ENCODE measurements around the gene PPIF. TPM values are rescaled to one million over a fixed set of nuclear protein-coding genes. Genes with fewer than 3 reads are reported as not detected.

PPIF gene
- total RNA-seq, 4 donors from 2014 or later: 40.2 to 141 (median 56.6) TPM

DNA sequence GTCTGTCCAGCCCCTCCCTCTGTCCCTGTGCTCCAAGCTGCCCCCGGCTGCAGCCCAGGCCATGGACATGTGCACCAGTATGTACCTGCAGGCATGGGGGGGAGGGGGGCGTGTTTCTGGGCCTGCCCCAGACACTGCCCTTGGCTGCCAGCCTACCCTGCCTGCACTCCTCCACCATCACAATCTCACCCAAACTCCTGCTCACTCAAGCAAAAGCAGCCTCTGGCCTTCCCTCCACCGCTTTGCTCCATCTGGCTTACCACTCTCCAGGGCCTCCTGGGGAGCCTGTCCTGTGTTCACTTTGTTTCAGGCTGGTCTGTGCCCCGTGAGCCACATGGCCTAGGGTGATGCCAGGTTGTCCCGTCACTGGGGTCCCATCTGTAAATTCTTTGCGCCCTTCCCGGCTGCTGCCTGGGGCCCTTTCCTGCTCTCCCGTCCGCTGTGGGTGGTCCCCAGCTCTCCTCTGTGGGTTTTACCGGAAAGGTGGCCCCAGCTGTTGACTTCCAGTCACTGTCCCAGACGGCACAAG, 33.3 kb upstream of the PPIF start:
- TF ChIP-seq, protein P1, sequence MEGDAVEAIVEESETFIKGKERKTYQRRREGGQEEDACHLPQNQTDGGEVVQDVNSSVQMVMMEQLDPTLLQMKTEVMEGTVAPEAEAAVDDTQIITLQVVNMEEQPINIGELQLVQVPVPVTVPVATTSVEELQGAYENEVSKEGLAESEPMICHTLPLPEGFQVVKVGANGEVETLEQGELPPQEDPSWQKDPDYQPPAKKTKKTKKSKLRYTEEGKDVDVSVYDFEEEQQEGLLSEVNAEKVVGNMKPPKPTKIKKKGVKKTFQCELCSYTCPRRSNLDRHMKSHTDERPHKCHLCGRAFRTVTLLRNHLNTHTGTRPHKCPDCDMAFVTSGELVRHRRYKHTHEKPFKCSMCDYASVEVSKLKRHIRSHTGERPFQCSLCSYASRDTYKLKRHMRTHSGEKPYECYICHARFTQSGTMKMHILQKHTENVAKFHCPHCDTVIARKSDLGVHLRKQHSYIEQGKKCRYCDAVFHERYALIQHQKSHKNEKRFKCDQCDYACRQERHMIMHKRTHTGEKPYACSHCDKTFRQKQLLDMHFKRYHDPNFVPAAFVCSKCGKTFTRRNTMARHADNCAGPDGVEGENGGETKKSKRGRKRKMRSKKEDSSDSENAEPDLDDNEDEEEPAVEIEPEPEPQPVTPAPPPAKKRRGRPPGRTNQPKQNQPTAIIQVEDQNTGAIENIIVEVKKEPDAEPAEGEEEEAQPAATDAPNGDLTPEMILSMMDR (IDR thresholded peaks at IDR 0.05): no peak
- TF ChIP-seq POLR2A (IDR thresholded peaks at IDR 0.05): no peak
- H3K27ac ChIP-seq: no peak overlapping the region
- H3K36me3 ChIP-seq: peaks cover 8 to 70% (median 27%) of the 10 kb centered on the region in 3 donors
- no peaks in the 10 kb centered on the region for H3K27me3 ChIP-seq
- peaks cover 14 to 24% (median 20%) of the 10 kb centered on the region in 3 donors for H3K4me1 ChIP-seq
- H3K4me3 ChIP-seq: no peak overlapping the region
- no peak for DNase-seq
- no peaks in the 10 kb centered on the region for H3K9me3 ChIP-seq
- WGBS, 2 donors: 80 to 86% methylated on average over 9 to 10 of the region's 11 CpGs
- intact Hi-C loops (cut with DNase I): no loop called here

DNA sequence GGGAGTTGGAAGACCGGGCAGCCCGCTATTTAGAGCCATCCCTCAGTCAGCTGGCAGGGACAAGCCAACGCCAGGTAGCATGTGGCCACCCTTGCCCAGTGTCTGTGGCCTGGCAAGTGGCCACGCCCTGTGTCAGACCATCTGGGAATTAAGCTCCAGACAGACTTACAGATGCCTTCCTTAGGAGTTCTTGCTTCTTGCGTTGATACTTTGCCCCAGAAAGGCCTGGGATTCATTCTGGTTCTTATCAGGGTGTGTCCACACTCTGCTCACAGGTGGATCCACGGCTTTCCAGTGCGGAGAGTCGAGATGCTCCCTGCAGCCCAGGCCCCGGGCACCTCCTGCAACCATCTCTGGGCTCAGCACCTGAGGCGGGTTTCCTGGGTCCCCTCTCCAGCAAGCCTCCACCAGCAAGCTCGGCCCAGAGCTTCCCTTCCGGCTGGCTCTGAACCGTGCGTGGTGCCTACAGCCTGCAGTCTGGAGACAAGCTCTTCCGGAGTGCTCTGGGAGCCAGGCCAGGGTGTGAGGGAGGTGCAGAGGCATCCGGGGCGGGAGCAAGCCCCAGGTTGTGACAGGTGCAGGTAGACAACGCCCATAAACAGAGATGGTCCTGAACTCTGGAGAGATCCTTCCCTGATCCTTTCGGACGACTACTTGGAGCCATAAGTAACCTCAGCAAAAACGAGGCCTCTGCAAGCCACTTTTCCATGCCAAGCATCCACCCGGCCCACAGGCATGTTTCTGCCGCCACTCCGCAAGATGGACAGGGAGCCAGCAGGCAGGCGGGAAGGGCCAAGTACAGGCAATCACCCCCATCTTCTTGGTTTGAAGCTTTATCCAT, 32.3 kb upstream of the PPIF start:
- H3K27ac ChIP-seq: no peak overlapping the region

DNA sequence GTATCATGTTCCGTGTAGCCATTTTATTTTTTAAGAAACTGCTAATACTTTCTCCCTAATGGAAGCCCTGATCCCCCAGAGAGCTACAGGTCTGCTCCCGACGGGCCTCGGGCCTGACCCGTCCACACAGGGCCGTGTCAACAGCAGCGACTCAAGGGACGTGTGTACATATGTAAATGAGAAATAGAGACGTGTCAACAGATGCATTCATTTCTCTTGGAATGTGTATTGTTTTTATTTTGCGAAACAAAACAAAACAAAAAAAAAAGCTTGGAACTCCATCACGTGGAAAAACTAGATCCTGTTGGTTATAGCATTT, 31.7 kb upstream of the PPIF start:
- no peak overlapping the region for H3K4me3 ChIP-seq
- no peaks in the 10 kb centered on the region for H3K9me3 ChIP-seq
- 73 to 80% methylated on average over 8 to 11 of the region's 11 CpGs for WGBS, 2 donors
- peaks cover 14 to 25% (median 20%) of the 10 kb centered on the region in 3 donors for H3K4me1 ChIP-seq
- H3K27ac ChIP-seq: no peak overlapping the region
- DNase-seq: no peak
- TF ChIP-seq POLR2A (IDR thresholded peaks at IDR 0.05): no peak
- TF ChIP-seq, protein P1 (IDR thresholded peaks at IDR 0.05): no peak
- H3K36me3 ChIP-seq: peaks cover 8 to 54% (median 18%) of the 10 kb centered on the region in 3 donors
- intact Hi-C loops (cut with DNase I): no loop called here
- H3K27me3 ChIP-seq: no peaks in the 10 kb centered on the region

More for the DNA sequence above, 32.3 kb upstream of the PPIF start:
- H3K4me1 ChIP-seq: peaks cover 14 to 24% (median 20%) of the 10 kb centered on the region in 3 donors
- no peaks in the 10 kb centered on the region for H3K9me3 ChIP-seq
- WGBS, 2 donors: 74 to 97% methylated on average over 5 to 19 of the region's 25 CpGs
- H3K27me3 ChIP-seq: no peaks in the 10 kb centered on the region
- peaks cover 8 to 60% (median 24%) of the 10 kb centered on the region in 3 donors for H3K36me3 ChIP-seq
- no peak for DNase-seq
- no peak for TF ChIP-seq POLR2A (IDR thresholded peaks at IDR 0.05)
- TF ChIP-seq, protein P1 (IDR thresholded peaks at IDR 0.05): no peak
- no peak overlapping the region for H3K4me3 ChIP-seq
- intact Hi-C loops (cut with DNase I): no loop called here

DNA sequence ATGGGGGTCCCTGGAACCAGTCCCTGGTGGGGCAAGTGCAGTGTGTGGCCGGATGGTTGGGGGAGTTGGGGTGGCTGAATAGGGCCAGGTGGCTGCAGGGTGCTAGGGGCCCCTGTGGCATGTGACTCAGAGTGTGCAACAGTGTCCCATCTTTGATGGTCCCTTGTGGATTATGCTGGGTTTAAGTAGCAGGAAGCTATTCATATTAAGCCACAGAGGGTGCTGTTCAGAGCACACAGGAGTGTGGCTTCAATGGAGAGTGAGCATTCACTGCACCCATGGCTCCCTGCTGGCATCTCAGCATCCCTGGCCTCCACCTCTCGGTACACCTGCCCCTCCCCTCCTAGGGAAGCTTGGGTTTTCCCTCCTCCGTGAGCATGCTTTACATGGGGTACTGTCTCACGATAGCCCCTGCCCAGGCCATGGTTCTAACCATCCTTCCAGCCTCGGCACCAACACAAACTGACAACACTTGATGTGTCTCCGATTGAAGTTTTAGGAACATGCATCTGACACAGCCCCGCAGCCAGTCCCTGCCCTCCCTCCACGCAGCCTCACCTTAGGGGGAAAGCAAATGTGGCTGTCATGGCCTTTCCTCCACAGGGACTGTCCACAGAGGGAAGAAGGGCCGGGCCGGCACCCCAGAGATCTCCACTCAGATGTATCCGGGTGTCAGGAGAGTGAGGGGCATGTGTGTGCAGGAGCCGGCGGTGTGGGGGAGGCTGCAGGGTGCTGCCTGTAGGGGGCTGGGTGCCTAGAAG, 30.4 kb upstream of the PPIF start:
- no peak for DNase-seq
- Histone ChIP-seq H3K36me3 (peaks cover 8 to 41% (median 14%) of the 10 kb centered on the region in 3 donors), H3K4me1 (peaks cover 19 to 38% (median 26%) of the 10 kb centered on the region in 3 donors), H3K4me3 (no peak overlapping the region), H3K27ac (peak overlapping the region in 3 of 4 donors; percentile 31 to 58 (median 52)), H3K9me3 (no peaks in the 10 kb centered on the region), H3K27me3 (no peaks in the 10 kb centered on the region)
- 46 to 51% methylated on average over 9 of the region's 13 CpGs for WGBS, 2 donors
- intact Hi-C loops (cut with DNase I): no loop called here
- no peak for TF ChIP-seq POLR2A (IDR thresholded peaks at IDR 0.05)
- TF ChIP-seq, protein P1 (IDR thresholded peaks at IDR 0.05): no peak

Data from esophagus squamous epithelium (tissue), 5 donors.